Tibial artery (tissue), 4 donors: ENCODE data around the gene RABGGTA.

Experiments
- DNase-seq, 2 donors: peaks; one replicate each; pipeline ENCODE4 v3.0.0-alpha.2; 2019
- H3K27ac ChIP-seq, 2 donors: fragments of 200-600 bp; sonication (generic) in 1 of 2; 1 replicate in 1 of 2; 2 replicates in 1 of 2; pipeline ENCODE4 v1.5.1; 2018 to 2019; ENCODE audit warnings: mild to moderate bottlenecking in 1 of 2
- H3K27me3 ChIP-seq, 2 donors: fragments of 200-600 bp; sonication (generic) in 1 of 2; one replicate each; pipeline versions ENCODE4 v1.5.1 to v1.6.0; 2016 to 2019
- H3K36me3 ChIP-seq, 3 donors: fragments of 200-600 bp; sonication (generic) in 2 of 3; one replicate each; pipeline ENCODE4 v1.5.1; 2016 to 2019; ENCODE audit warnings: mild to moderate bottlenecking in 2 of 3
- H3K4me1 ChIP-seq, 4 donors: fragments of 200-600 bp; sonication (generic) in 2 of 4; 1 replicate in 3 of 4; 2 replicates in 1 of 4; pipeline ENCODE4 v1.5.1; 2016 to 2019
- H3K4me3 ChIP-seq, 2 donors: fragments of 200-600 bp; sonication (generic) in 1 of 2; 1 replicate in 1 of 2; 2 replicates in 1 of 2; pipeline ENCODE4 v1.5.1; 2018 to 2019; ENCODE audit warnings: mild to moderate bottlenecking in 2 of 2
- H3K9me3 ChIP-seq, 3 donors: fragments of 200-600 bp; sonication (generic) in 1 of 3; one replicate each; pipeline ENCODE4 v1.5.1; 2016 to 2019
- intact Hi-C: fragments of 100-400 bp; cut with DNase I; formaldehyde crosslinking; loops from one replicate; pipeline ENCODE4 v1.15.0; 2023; ENCODE audit warnings: low total_unique reads
- TF ChIP-seq, protein P1 (sequence below), 2 experiments: fragments of 200-600 bp in 1 of 2; fragments of 450-650 bp in 1 of 2; IDR thresholded peaks; one replicate each; pipeline ENCODE4 v1.5.1; 2017 to 2019; ENCODE audit warnings: antibody characterized with exemption in 2 of 2, mild to moderate bottlenecking in 1 of 2, moderate library complexity in 1 of 2

RABGGTA gene

DNA sequence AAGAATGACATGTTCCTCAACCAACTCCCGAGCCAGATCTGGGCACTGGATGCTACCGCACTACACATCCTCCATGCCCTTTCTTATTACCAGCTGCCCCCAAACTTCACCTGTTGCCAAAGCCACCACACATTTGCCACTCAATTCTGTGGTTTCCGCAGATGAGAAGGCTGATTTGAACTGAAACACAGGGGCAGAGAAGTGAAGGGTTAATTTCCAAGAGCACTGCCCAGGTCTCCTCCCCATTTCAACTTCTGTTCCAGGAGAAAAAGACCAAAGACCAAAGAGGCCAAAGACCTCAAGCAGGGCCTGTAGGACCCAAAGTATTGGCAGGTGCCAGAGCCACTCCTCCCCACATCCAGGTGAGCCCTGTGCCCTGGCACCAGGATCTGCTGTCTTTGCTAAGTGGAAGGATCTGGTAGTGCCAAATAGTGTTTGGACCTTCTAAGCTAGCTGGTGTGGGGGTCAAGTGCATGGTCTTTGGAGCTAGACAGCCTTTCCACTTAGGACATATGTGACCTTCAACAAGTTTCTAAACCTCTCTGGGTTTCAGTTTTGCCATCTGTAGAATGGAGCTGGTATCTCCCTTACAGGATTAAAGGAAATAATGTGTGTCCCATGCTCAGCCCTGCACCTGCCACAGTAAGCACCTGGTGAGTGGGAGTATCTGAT is 20.2 kb upstream of the RABGGTA start:
- Histone ChIP-seq H3K4me3 (no peak overlapping the region), H3K36me3 (peaks cover 41 to 61% (median 51%) of the 10 kb centered on the region in 3 donors), H3K9me3 (no peaks in the 10 kb centered on the region), H3K27me3 (no peaks in the 10 kb centered on the region), H3K27ac (no peak overlapping the region), H3K4me1 (no peaks in the 10 kb centered on the region)
- no peak for DNase-seq
- TF ChIP-seq, protein P1, sequence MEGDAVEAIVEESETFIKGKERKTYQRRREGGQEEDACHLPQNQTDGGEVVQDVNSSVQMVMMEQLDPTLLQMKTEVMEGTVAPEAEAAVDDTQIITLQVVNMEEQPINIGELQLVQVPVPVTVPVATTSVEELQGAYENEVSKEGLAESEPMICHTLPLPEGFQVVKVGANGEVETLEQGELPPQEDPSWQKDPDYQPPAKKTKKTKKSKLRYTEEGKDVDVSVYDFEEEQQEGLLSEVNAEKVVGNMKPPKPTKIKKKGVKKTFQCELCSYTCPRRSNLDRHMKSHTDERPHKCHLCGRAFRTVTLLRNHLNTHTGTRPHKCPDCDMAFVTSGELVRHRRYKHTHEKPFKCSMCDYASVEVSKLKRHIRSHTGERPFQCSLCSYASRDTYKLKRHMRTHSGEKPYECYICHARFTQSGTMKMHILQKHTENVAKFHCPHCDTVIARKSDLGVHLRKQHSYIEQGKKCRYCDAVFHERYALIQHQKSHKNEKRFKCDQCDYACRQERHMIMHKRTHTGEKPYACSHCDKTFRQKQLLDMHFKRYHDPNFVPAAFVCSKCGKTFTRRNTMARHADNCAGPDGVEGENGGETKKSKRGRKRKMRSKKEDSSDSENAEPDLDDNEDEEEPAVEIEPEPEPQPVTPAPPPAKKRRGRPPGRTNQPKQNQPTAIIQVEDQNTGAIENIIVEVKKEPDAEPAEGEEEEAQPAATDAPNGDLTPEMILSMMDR (IDR thresholded peaks at IDR 0.05), result no peak
- intact Hi-C loops, result no loop called here

DNA sequence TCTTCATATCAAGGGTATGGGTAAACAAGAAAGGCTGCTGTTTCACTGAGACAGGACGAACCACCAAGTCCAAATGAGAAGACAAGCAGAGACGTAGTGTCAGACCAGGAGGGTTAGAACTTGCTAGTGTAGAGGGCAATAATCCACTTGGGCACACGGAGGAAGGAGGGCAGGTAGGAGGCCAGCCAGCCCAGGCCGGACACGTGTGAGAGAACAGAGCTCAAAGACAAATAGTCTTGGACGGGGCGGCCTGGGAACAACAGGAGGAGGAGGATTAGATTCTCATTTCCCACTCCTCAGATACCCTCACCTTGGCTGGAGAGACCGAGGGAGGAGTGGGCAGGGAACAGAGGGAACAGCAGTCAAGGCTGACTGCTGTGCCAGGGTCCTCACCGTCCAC is 19.3 kb upstream of the RABGGTA start:
- no peaks in the 10 kb centered on the region for H3K27me3 ChIP-seq
- intact Hi-C loops, result no loop called here
- DNase-seq, result no peak
- TF ChIP-seq, protein P1 (IDR thresholded peaks at IDR 0.05), result no peak
- peaks cover 34 to 52% (median 43%) of the 10 kb centered on the region in 3 donors for H3K36me3 ChIP-seq
- H3K9me3 ChIP-seq, result no peaks in the 10 kb centered on the region
- H3K27ac ChIP-seq, result no peak overlapping the region
- no peaks in the 10 kb centered on the region for H3K4me1 ChIP-seq
- no peak overlapping the region for H3K4me3 ChIP-seq

DNA sequence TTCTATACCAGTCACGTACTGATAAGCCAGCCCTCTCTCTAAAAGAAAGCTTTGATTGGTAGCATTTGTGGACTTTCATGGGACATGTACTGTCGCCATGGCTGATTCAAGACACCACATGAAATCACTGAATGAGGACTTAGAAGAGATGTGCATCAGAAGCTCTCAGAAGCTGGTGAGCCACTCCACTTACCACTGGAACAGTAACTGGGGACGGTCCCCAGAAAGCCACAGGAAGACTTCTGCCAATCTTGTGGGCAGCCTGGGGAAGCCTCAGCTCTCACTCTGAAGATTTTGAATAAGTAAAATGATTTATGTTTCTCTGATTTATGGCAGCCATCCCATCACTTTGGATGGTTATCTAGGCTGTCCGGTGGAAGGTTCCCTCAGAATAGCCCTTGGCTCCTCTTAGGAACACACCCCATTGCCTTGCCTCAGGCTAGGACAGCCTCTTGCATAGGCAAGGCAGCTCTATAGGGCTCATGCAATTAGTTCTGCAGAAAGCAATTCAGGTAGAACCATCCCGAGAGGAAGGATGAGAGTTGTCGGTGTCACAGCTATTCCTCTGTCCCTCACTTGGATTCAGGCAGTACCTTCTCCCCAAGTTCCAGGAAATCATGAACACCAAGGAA is 18.4 kb upstream of the RABGGTA start:
- TF ChIP-seq, protein P1 (IDR thresholded peaks at IDR 0.05), result no peak
- peaks cover 29 to 43% (median 38%) of the 10 kb centered on the region in 3 donors for H3K36me3 ChIP-seq
- intact Hi-C loops, result no loop called here

DNA sequence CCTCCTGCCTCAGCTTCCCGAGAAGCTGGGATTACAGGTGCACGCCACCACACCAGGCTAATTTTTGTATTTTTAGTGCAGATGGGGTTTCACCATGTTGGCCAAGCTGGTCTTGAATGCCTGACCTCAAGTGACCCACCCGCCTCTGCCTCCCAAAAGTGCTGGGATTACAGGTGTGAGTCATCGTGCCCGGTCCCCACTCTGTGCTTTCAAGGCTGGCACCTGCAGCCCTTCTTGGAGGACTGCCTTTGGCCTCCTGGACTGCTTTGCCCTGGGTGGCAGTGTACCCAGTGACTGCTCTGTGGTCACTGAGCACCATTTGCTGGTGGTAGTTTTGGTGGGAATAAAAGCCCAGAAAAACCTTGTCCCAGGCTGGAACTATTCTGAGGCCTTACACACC is 15.6 kb upstream of the RABGGTA start:
- H3K27ac ChIP-seq, result no peak overlapping the region
- intact Hi-C loops, result no loop called here
- no peaks in the 10 kb centered on the region for H3K9me3 ChIP-seq
- H3K27me3 ChIP-seq, result no peaks in the 10 kb centered on the region
- no peak for DNase-seq
- H3K4me1 ChIP-seq, result no peaks in the 10 kb centered on the region
- H3K4me3 ChIP-seq, result no peak overlapping the region
- peaks cover 15 to 30% (median 28%) of the 10 kb centered on the region in 3 donors for H3K36me3 ChIP-seq
- TF ChIP-seq, protein P1 (IDR thresholded peaks at IDR 0.05), result no peak

More for the DNA sequence above, 18.4 kb upstream of the RABGGTA start:
- no peaks in the 10 kb centered on the region for H3K27me3 ChIP-seq
- H3K4me3 ChIP-seq, result no peak overlapping the region
- H3K27ac ChIP-seq, result no peak overlapping the region
- H3K4me1 ChIP-seq, result no peaks in the 10 kb centered on the region
- no peaks in the 10 kb centered on the region for H3K9me3 ChIP-seq
- no peak for DNase-seq

DNA sequence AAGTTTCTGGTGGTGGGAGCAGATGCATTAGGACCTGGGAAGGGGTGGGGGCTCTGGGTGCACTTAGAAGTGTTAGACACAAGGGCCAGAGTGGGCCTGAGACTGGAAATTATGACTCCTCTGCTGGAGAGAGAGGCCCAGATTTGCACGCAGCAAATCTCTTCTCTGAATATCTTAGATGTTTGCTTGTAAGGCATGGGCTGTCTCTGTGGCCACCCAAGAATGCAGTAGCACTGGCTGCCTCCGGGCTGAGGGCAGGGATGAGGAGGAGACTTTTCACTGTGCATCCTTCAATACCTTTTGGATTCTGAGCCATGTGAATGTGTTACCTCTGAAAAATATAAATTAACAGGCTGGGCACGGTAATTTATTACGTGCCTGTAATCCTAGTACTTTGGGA is 14.0 kb upstream of the RABGGTA start:
- no peak overlapping the region for H3K27ac ChIP-seq
- no peak for DNase-seq
- peaks cover 0 to 13% (median 12%) of the 10 kb centered on the region in 3 donors for H3K36me3 ChIP-seq
- no peaks in the 10 kb centered on the region for H3K4me1 ChIP-seq
- intact Hi-C loops, result no loop called here
- TF ChIP-seq, protein P1 (IDR thresholded peaks at IDR 0.05), result no peak
- H3K9me3 ChIP-seq, result no peaks in the 10 kb centered on the region
- H3K4me3 ChIP-seq, result no peak overlapping the region
- H3K27me3 ChIP-seq, result no peaks in the 10 kb centered on the region
